WTC11 (cell line): ENCODE measurements around the gene KCTD21. TPM values are rescaled to one million over a fixed set of nuclear protein-coding genes. Genes with fewer than 3 reads are reported as not detected.
"Not testable (repeated sequence)": the region's sequence is repeated elsewhere in the genome, so short reads cannot be mapped to it uniquely, and the experiment has no call there.

Experiments used
- ATAC-seq: fragments of 200-7000 bp; cut with Tn5 transposase; 2 replicates; pipeline ENCODE4 v1.10.0; 2021; ENCODE audit warnings: mild to moderate bottlenecking, moderate library complexity
- CTCF ChIA-PET: fragments of 300-600 bp; sonication (Branson Sonifier 250); formaldehyde crosslinking; loops from one replicate; lab custom pipeline; 2021; ENCODE audit warnings: antibody characterized with exemption; lab: Charles Lee
- POLR2A ChIA-PET: fragments of 350-600 bp; sonication (Branson Sonifier 250); formaldehyde crosslinking; loops from one replicate; lab custom pipeline; 2021; ENCODE audit warnings: antibody characterized with exemption; lab: Charles Lee
- DNase-seq: peaks from one replicate; pipeline ENCODE4 v3.0.0; 2021; ENCODE audit warnings: low spot score
- H3K27ac Mint-ChIP-seq: 2 replicates; pipeline ENCODE4 v1.8.0; 2021; ENCODE audit warnings: mixed read lengths
- H3K27me3 Mint-ChIP-seq: 2 replicates; pipeline ENCODE4 v1.8.0; 2021; ENCODE audit warnings: low read depth, mild to moderate bottlenecking, moderate library complexity, mixed read lengths
- H3K36me3 Mint-ChIP-seq: 2 replicates; pipeline ENCODE4 v1.8.0; 2021; ENCODE audit warnings: mixed read lengths
- H3K4me1 Mint-ChIP-seq: 2 replicates; pipeline ENCODE4 v1.8.0; 2022; ENCODE audit warnings: mixed read lengths
- H3K4me3 Mint-ChIP-seq: 2 replicates; pipeline ENCODE4 v1.8.0; 2021; ENCODE audit warnings: mild to moderate bottlenecking, moderate library complexity, mixed read lengths
- H3K9me3 Mint-ChIP-seq: 2 replicates; pipeline ENCODE4 v1.8.0; 2021; ENCODE audit warnings: mixed read lengths
- ATF2 ChIP-seq: sonication (generic); formaldehyde crosslinking; IDR thresholded peaks from 2 replicates; pipeline ENCODE4 v1.8.1; 2022; ENCODE audit warnings: low read depth, missing genetic modification reagents, borderline replicate concordance
- CBFB ChIP-seq: sonication (generic); formaldehyde crosslinking; IDR thresholded peaks from 2 replicates; pipeline ENCODE4 v1.8.1; 2022; ENCODE audit warnings: mild to moderate bottlenecking, low read depth, missing genetic modification reagents
- CTCF ChIP-seq: fragments of 200-600 bp; IDR thresholded peaks from 2 replicates; pipeline ENCODE4 v1.8.0; 2022; ENCODE audit warnings: antibody characterized with exemption
- E2F4 ChIP-seq: sonication (generic); formaldehyde crosslinking; IDR thresholded peaks from 2 replicates; pipeline ENCODE4 v1.8.1; 2022; ENCODE audit warnings: low read depth, mild to moderate bottlenecking, moderate library complexity, missing genetic modification reagents, borderline replicate concordance
- E2F5 ChIP-seq: sonication (generic); formaldehyde crosslinking; IDR thresholded peaks from 2 replicates; pipeline ENCODE4 v1.8.1; 2022; ENCODE audit warnings: mild to moderate bottlenecking, moderate library complexity, missing genetic modification reagents
- ELF4 ChIP-seq: sonication (generic); formaldehyde crosslinking; IDR thresholded peaks from 2 replicates; pipeline ENCODE4 v1.8.1; 2022; ENCODE audit warnings: low read depth, mild to moderate bottlenecking, moderate library complexity, missing genetic modification reagents
- HMGXB4 ChIP-seq: sonication (generic); formaldehyde crosslinking; IDR thresholded peaks from 2 replicates; pipeline ENCODE4 v1.8.1; 2023; ENCODE audit warnings: mild to moderate bottlenecking, moderate library complexity, missing genetic modification reagents
- IRF1 ChIP-seq: sonication (generic); formaldehyde crosslinking; IDR thresholded peaks from 2 replicates; pipeline ENCODE4 v1.8.0; 2023; ENCODE audit warnings: missing genetic modification reagents
- MLX ChIP-seq: sonication (generic); formaldehyde crosslinking; IDR thresholded peaks from 2 replicates; pipeline ENCODE4 v1.8.1; 2023; ENCODE audit warnings: mild to moderate bottlenecking, missing genetic modification reagents, moderate library complexity
- NR1H2 ChIP-seq: sonication (generic); formaldehyde crosslinking; IDR thresholded peaks from 2 replicates; pipeline ENCODE4 v1.9.0; 2021; ENCODE audit warnings: mild to moderate bottlenecking, moderate library complexity, missing genetic modification reagents
- NR3C1 ChIP-seq: sonication (generic); formaldehyde crosslinking; conservative IDR thresholded peaks from 2 replicates; pipeline ENCODE4 v1.8.1; 2023; ENCODE audit warnings: low read depth, mild to moderate bottlenecking, missing genetic modification reagents
- OVOL2 ChIP-seq: fragments of 250-450 bp; sonication (Bioruptor Pico); IDR thresholded peaks from 2 replicates; pipeline ENCODE4 v1.9.0; 2021; ENCODE audit warnings: mild to moderate bottlenecking, borderline replicate concordance
- TCF7 ChIP-seq: sonication (generic); formaldehyde crosslinking; IDR thresholded peaks from 2 replicates; pipeline ENCODE4 v1.8.0; 2022; ENCODE audit warnings: mild to moderate bottlenecking, low read depth, missing genetic modification reagents, moderate library complexity
- TEAD1 ChIP-seq: sonication (generic); formaldehyde crosslinking; IDR thresholded peaks from 2 replicates; pipeline ENCODE4 v1.8.0; 2022; ENCODE audit warnings: mild to moderate bottlenecking, missing genetic modification reagents
- ZBTB21 ChIP-seq: sonication (generic); formaldehyde crosslinking; IDR thresholded peaks from 2 replicates; pipeline ENCODE4 v1.8.1; 2023; ENCODE audit warnings: mild to moderate bottlenecking, missing genetic modification reagents, borderline replicate concordance
- ZNF425 ChIP-seq: fragments of 250-450 bp; sonication (Bioruptor Pico); conservative IDR thresholded peaks from 2 replicates; pipeline ENCODE4 v1.9.0; 2021; ENCODE audit warnings: mild to moderate bottlenecking
- ZNF671 ChIP-seq: fragments of 250-450 bp; sonication (Bioruptor Pico); IDR thresholded peaks from 2 replicates; pipeline ENCODE4 v1.8.0; 2021; ENCODE audit warnings: mild to moderate bottlenecking
- total RNA-seq: library from RNA; stranded (reverse); gene quantifications from 3 replicates; pipeline ENCODE4 v1.2.3, GENCODE V29; 2021

KCTD21 gene
- total RNA-seq, 1 experiment from 2014 or later: 2.8 TPM

- no peaks in the 10 kb centered on the region for H3K9me3 Mint-ChIP-seq
- POLR2A ChIA-PET: no interaction called here
- no peak overlapping the region for H3K4me3 Mint-ChIP-seq
- no peaks in the 10 kb centered on the region for H3K4me1 Mint-ChIP-seq
- TF ChIP-seq MLX (CRISPR knock-in tag): no peak
- no peak for TF ChIP-seq E2F4 (CRISPR knock-in tag)
- TF ChIP-seq IRF1 (CRISPR knock-in tag): no peak
- no peak for TF ChIP-seq ZNF425 (CRISPR knock-in tag)
- TF ChIP-seq ATF2 (CRISPR knock-in tag): no peak
- TF ChIP-seq ELF4: no peak
- TF ChIP-seq CBFB (CRISPR knock-in tag): no peak
- TF ChIP-seq TEAD1 (CRISPR knock-in tag): no peak
- TF ChIP-seq TCF7 (CRISPR knock-in tag): no peak
- TF ChIP-seq OVOL2 (CRISPR knock-in tag): no peak
- TF ChIP-seq NR1H2: no peak
- no peak for TF ChIP-seq E2F5 (CRISPR knock-in tag)
- TF ChIP-seq NR3C1 (CRISPR knock-in tag): no peak
- no peak for TF ChIP-seq ZBTB21 (CRISPR knock-in tag)
- no peak for TF ChIP-seq HMGXB4 (CRISPR knock-in tag)
- TF ChIP-seq ZNF671 (CRISPR knock-in tag): no peak
- no peak for TF ChIP-seq CTCF
- TF ChIP-seq, all 79 proteins: peak for 0
- peaks cover 16% of the 10 kb centered on the region for H3K36me3 Mint-ChIP-seq
- CTCF ChIA-PET: no interaction called here
- no peak overlapping the region for H3K27ac Mint-ChIP-seq
- DNase-seq (no peak), ATAC-seq (no peak)
- H3K27me3 Mint-ChIP-seq: no peaks in the 10 kb centered on the region
These were observed 35.0 kb upstream of the KCTD21 start for GRCh38 chr11:78223320-78223954.

GRCh38 chr11:78222726-78223125 is 34.3 kb upstream of the KCTD21 start:
- H3K4me3 Mint-ChIP-seq, POLR2A ChIA-PET, H3K9me3 Mint-ChIP-seq, H3K27me3 Mint-ChIP-seq, DNase-seq, H3K27ac Mint-ChIP-seq, ATAC-seq, CTCF ChIA-PET, H3K4me1 Mint-ChIP-seq: not testable (repeated sequence)
- H3K36me3 Mint-ChIP-seq: peaks cover 17% of the 10 kb centered on the region
